ENCODE results near the gene SCN5A. TPM values are rescaled to one million over a fixed set of nuclear protein-coding genes. Genes with fewer than 3 reads are reported as not detected.

Gene SCN5A
- total and polyA plus RNA-seq, 2 donors (not counting 1 experiment from before 2014, with no cell fraction given), result 0.20 to 0.37 TPM

GRCh38 chr3:38690185-38690584, 40.7 kb upstream of the SCN5A start:
- ChIA-PET CTCF (no interaction called here), POLR2A (no interaction called here)
- Histone ChIP-seq H3K36me3 (replicated peaks in 1 of 2; ENCODE audit: control extremely low read depth in 1 of 2, control insufficient read depth in 1 of 2, extremely low read depth in 1 of 2, insufficient read depth in 2 of 2, low read length in 1 of 2) (no peaks in the 10 kb centered on the region), H2AFZ (ENCODE audit: insufficient read depth, low read depth, low read length, poor library complexity, severe bottlenecking) (no peak overlapping the region), H3K9me3 (ENCODE audit: control extremely low read depth in 1 of 3, control insufficient read depth in 2 of 3, insufficient read depth in 1 of 3, low read length in 2 of 3) (no peaks in the 10 kb centered on the region), H3K27me3 (replicated peaks in 1 of 4; ENCODE audit: control extremely low read depth in 1 of 4, control insufficient read depth in 3 of 4, insufficient read depth in 4 of 4, low read length in 3 of 4) (no peaks in the 10 kb centered on the region), H3K79me2 (ENCODE audit: control insufficient read depth, insufficient read depth, low read length) (no peaks in the 10 kb centered on the region), H3K27ac (ENCODE audit: low read length in 2 of 2) (no peak overlapping the region), H4K20me1 (ENCODE audit: control insufficient read depth, insufficient read depth, low read length, poor library complexity, severe bottlenecking) (no peaks in the 10 kb centered on the region), H3K4me3 (ENCODE audit: control extremely low read depth in 1 of 5, extremely low read depth in 1 of 5, insufficient read depth in 1 of 5, low read depth in 2 of 5, low read length in 4 of 5) (no peak overlapping the region), H3K4me2 (replicated peaks; ENCODE audit: low read depth, low read length, poor library complexity, severe bottlenecking) (no peak overlapping the region), H3K9ac (ENCODE audit: low read length) (no peak overlapping the region), H3K4me1 (ENCODE audit: control insufficient read depth in 2 of 2, insufficient read depth in 2 of 2, low read length in 2 of 2) (no peaks in the 10 kb centered on the region)
- Mint-ChIP-seq H3K4me3 (no peak overlapping the region), H3K27ac (no peak overlapping the region), H3K27me3 (no peaks in the 10 kb centered on the region), H3K9me3 (ENCODE audit: insufficient read depth) (no peaks in the 10 kb centered on the region), H3K4me1 (no peaks in the 10 kb centered on the region)
- intact Hi-C loops (cut with micrococcal nuclease), result no loop called here
- 88% methylated on average over 2 of the region's 2 CpGs for WGBS (ENCODE audit: insufficient coverage)
- no peak for TF ChIP-seq EZH2 (IDR thresholded peaks at IDR 0.05; ENCODE audit: borderline replicate concordance, insufficient read depth, low read depth, low read length, poor library complexity, severe bottlenecking)
- no peak for TF ChIP-seq CTCF (IDR thresholded peaks at IDR 0.05)
- no peak for DNase-seq
- ATAC-seq (ENCODE audit: low read depth), result no peak

GRCh38 chr3:38689774-38690173, 40.3 kb upstream of the SCN5A start:
- H2AFZ ChIP-seq (ENCODE audit: insufficient read depth, low read depth, low read length, poor library complexity, severe bottlenecking), result no peak overlapping the region
- H3K27ac ChIP-seq (ENCODE audit: low read length in 2 of 2), result no peak overlapping the region
- no peaks in the 10 kb centered on the region for H3K4me1 ChIP-seq (ENCODE audit: control insufficient read depth in 2 of 2, insufficient read depth in 2 of 2, low read length in 2 of 2)
- H3K4me2 ChIP-seq (replicated peaks; ENCODE audit: low read depth, low read length, poor library complexity, severe bottlenecking), result no peak overlapping the region
- TF ChIP-seq EZH2 (IDR thresholded peaks at IDR 0.05; ENCODE audit: borderline replicate concordance, insufficient read depth, low read depth, low read length, poor library complexity, severe bottlenecking) (no peak), CTCF (IDR thresholded peaks at IDR 0.05) (no peak)
- Mint-ChIP-seq H3K4me3 (no peak overlapping the region), H3K27ac (no peak overlapping the region), H3K27me3 (no peaks in the 10 kb centered on the region), H3K9me3 (ENCODE audit: insufficient read depth) (no peaks in the 10 kb centered on the region), H3K4me1 (no peaks in the 10 kb centered on the region)
- no peaks in the 10 kb centered on the region for H3K79me2 ChIP-seq (ENCODE audit: control insufficient read depth, insufficient read depth, low read length)
- ChIA-PET CTCF (no interaction called here), POLR2A (no interaction called here)
- H3K36me3 ChIP-seq (replicated peaks in 1 of 2; ENCODE audit: control extremely low read depth in 1 of 2, control insufficient read depth in 1 of 2, extremely low read depth in 1 of 2, insufficient read depth in 2 of 2, low read length in 1 of 2), result no peaks in the 10 kb centered on the region
- no peaks in the 10 kb centered on the region for H3K27me3 ChIP-seq (replicated peaks in 1 of 4; ENCODE audit: control extremely low read depth in 1 of 4, control insufficient read depth in 3 of 4, insufficient read depth in 4 of 4, low read length in 3 of 4)
- no peak for ATAC-seq (ENCODE audit: low read depth)
- intact Hi-C loops (cut with micrococcal nuclease), result no loop called here
- no peaks in the 10 kb centered on the region for H3K9me3 ChIP-seq (ENCODE audit: control extremely low read depth in 1 of 3, control insufficient read depth in 2 of 3, insufficient read depth in 1 of 3, low read length in 2 of 3)
- no CpG with 5 or more reads among the region's 3 CpGs for WGBS (ENCODE audit: insufficient coverage)
- no peaks in the 10 kb centered on the region for H4K20me1 ChIP-seq (ENCODE audit: control insufficient read depth, insufficient read depth, low read length, poor library complexity, severe bottlenecking)
- no peak overlapping the region for H3K4me3 ChIP-seq (ENCODE audit: control extremely low read depth in 1 of 5, extremely low read depth in 1 of 5, insufficient read depth in 1 of 5, low read depth in 2 of 5, low read length in 4 of 5)
- DNase-seq, result no peak
- H3K9ac ChIP-seq (ENCODE audit: low read length), result no peak overlapping the region
